SU-DHL-6 (cell line): Measurements from ENCODE around the gene C2orf80.

Experiments
- H2AFZ ChIP-seq: fragments of 200-600 bp; sonication (generic); 2 replicates; pipeline ENCODE4 v1.6.1; 2014; ENCODE audit warnings: low read depth, mild to moderate bottlenecking, moderate library complexity, mixed read lengths, antibody characterized with exemption, low read length; ENCODE audit not compliant: severe bottlenecking
- H3F3A ChIP-seq: fragments of 200-600 bp; shearing (Covaris generic); 2 replicates; pipeline ENCODE4 v1.6.0; 2016; ENCODE audit warnings: antibody characterized with exemption, mild to moderate bottlenecking; ENCODE audit not compliant: insufficient read depth
- H3K27ac ChIP-seq: fragments of 200-600 bp; sonication (generic); 2 replicates; pipeline ENCODE4 v1.5.1; 2016; ENCODE audit warnings: low read depth, mild to moderate bottlenecking, low read length, moderate library complexity, mixed read lengths
- H3K27me3 ChIP-seq: fragments of 200-600 bp; sonication (generic), shearing (Covaris generic); 2 replicates; pipeline ENCODE4 v1.6.0; 2014; ENCODE audit warnings: mild to moderate bottlenecking, low read length
- H3K36me3 ChIP-seq: fragments of 200-600 bp; sonication (generic); 2 replicates; pipeline ENCODE4 v1.6.1; 2014; ENCODE audit warnings: mild to moderate bottlenecking, low read length, mixed read lengths
- H3K4me2 ChIP-seq: fragments of 300-600, 200-600 bp; shearing (Covaris generic), sonication (generic); 2 replicates; pipeline ENCODE4 v1.6.0; 2014; ENCODE audit warnings: low read length, low read depth, mild to moderate bottlenecking; ENCODE audit not compliant: poor library complexity, severe bottlenecking
- H3K4me3 ChIP-seq: fragments of 200-600 bp; sonication (generic); 2 replicates; pipeline ENCODE4 v1.5.1; 2014; ENCODE audit warnings: antibody characterized with exemption, low read length, mild to moderate bottlenecking, mixed read lengths; ENCODE audit not compliant: insufficient read depth, poor library complexity, severe bottlenecking
- H3K79me2 ChIP-seq: fragments of 200-600 bp; sonication (generic); 2 replicates; pipeline ENCODE4 v1.6.1; 2014; ENCODE audit warnings: mild to moderate bottlenecking, low read length, moderate library complexity; ENCODE audit not compliant: insufficient read depth
- H3K9ac ChIP-seq: fragments of 200-600 bp; sonication (generic); 2 replicates; pipeline ENCODE4 v1.7.0; 2014; ENCODE audit warnings: mild to moderate bottlenecking, low read length
- H3K9me2 ChIP-seq: fragments of 200-600 bp; sonication (generic); replicated peaks from 2 replicates; pipeline ENCODE4 v1.6.1; 2014; ENCODE audit warnings: low read length; ENCODE audit not compliant: insufficient read depth
- H3K9me3 ChIP-seq: fragments of 200-600 bp; sonication (generic); 2 replicates; pipeline ENCODE4 v1.6.1; 2014; ENCODE audit warnings: low read length, mixed read lengths; ENCODE audit not compliant: insufficient read depth
- H4K20me1 ChIP-seq: fragments of 200-600 bp; sonication (generic); 2 replicates; pipeline ENCODE4 v1.6.1; 2014; ENCODE audit warnings: low read depth, mild to moderate bottlenecking, antibody characterized with exemption, low read length, moderate library complexity, mixed read lengths
- CTCF ChIP-seq: fragments of 200-600 bp; sonication (generic); IDR thresholded peaks from one replicate; pipeline ENCODE4 v1.5.1; 2017; ENCODE audit warnings: antibody characterized with exemption, mild to moderate bottlenecking, low read length, moderate library complexity; ENCODE audit not compliant: insufficient read depth, poor library complexity, severe bottlenecking
- EZH2phosphoT487 ChIP-seq: fragments of 200-600 bp; sonication (generic), shearing (Covaris generic); conservative IDR thresholded peaks from 2 replicates; pipeline ENCODE4 v1.6.1; 2018; ENCODE audit warnings: mild to moderate bottlenecking, antibody characterized with exemption, low read length, moderate library complexity, mixed read lengths

Gene C2orf80

GRCh38 chr2:208210688-208211451, 21.0 kb upstream of the C2orf80 start:
- no peak overlapping the region for H3K4me3 ChIP-seq
- no peaks in the 10 kb centered on the region for H3K36me3 ChIP-seq
- no peak overlapping the region for H3K27ac ChIP-seq
- H3K79me2 ChIP-seq, result no peaks in the 10 kb centered on the region
- no peaks in the 10 kb centered on the region for H3K27me3 ChIP-seq
- TF ChIP-seq CTCF (no peak), EZH2phosphoT487 (no peak)
- H3K9me2 ChIP-seq, result no peaks in the 10 kb centered on the region
- no peak overlapping the region for H3K9ac ChIP-seq
- no peaks in the 10 kb centered on the region for H3F3A ChIP-seq
- no peak overlapping the region for H3K4me2 ChIP-seq
- H2AFZ ChIP-seq, result no peak overlapping the region
- no peaks in the 10 kb centered on the region for H3K9me3 ChIP-seq
- no peaks in the 10 kb centered on the region for H4K20me1 ChIP-seq

- Histone ChIP-seq H3K79me2 (no peaks in the 10 kb centered on the region), H3K9me3 (no peaks in the 10 kb centered on the region), H3K27ac (no peak overlapping the region), H3K27me3 (no peaks in the 10 kb centered on the region), H3K4me3 (no peak overlapping the region), H3K36me3 (no peaks in the 10 kb centered on the region), H3F3A (no peaks in the 10 kb centered on the region), H3K4me2 (no peak overlapping the region), H3K9ac (no peak overlapping the region), H3K9me2 (no peaks in the 10 kb centered on the region), H4K20me1 (no peaks in the 10 kb centered on the region), H2AFZ (no peak overlapping the region)
- TF ChIP-seq EZH2phosphoT487 (no peak), CTCF (no peak)
Observed at GRCh38 chr2:208208335-208209085, 18.7 kb upstream of the C2orf80 start.

GRCh38 chr2:208207769-208208168, 17.9 kb upstream of the C2orf80 start:
- Histone ChIP-seq H3F3A (no peaks in the 10 kb centered on the region), H2AFZ (no peak overlapping the region), H3K27me3 (no peaks in the 10 kb centered on the region), H3K27ac (no peak overlapping the region), H3K36me3 (no peaks in the 10 kb centered on the region), H3K4me2 (no peak overlapping the region), H4K20me1 (no peaks in the 10 kb centered on the region), H3K9ac (no peak overlapping the region), H3K4me3 (no peak overlapping the region), H3K9me2 (no peaks in the 10 kb centered on the region), H3K9me3 (no peaks in the 10 kb centered on the region), H3K79me2 (no peaks in the 10 kb centered on the region)
- TF ChIP-seq CTCF (no peak), EZH2phosphoT487 (no peak)
